HL-60 (cell line): Measurements from ENCODE around the gene MYOM3.

Source experiments
- DNase-seq, 2 experiments: peaks; one replicate each; pipeline ENCODE4 v3.0.0-alpha.2; 2010 to 2020; ENCODE audit warnings: low read depth in 1 of 2, low spot score in 1 of 2
- H3K27ac ChIP-seq: fragments of 250-450 bp; sonication (Bioruptor Pico); replicated peaks from 2 replicates; pipeline ENCODE4 v1.5.1; 2020; ENCODE audit warnings: mild to moderate bottlenecking, moderate library complexity
- H3K27me3 ChIP-seq: fragments of 250-450 bp; sonication (Bioruptor Pico); 2 replicates; pipeline ENCODE4 v1.5.1; 2021; ENCODE audit warnings: mild to moderate bottlenecking, moderate library complexity; ENCODE audit not compliant: insufficient read depth, poor library complexity, severe bottlenecking
- H3K4me3 ChIP-seq: replicated peaks from 2 replicates; pipeline ENCODE4 v1.5.1; 2011; ENCODE audit warnings: mild to moderate bottlenecking, control low read depth, low read length; ENCODE audit not compliant: insufficient read depth
- CTCF ChIP-seq: IDR thresholded peaks from one replicate; pipeline ENCODE4 v1.5.1; 2011; ENCODE audit warnings: low read length, control low read depth, inconsistent platforms; ENCODE audit not compliant: insufficient read depth
- GABPA ChIP-seq: IDR thresholded peaks from 2 replicates; pipeline ENCODE4 v1.6.1; 2012; ENCODE audit warnings: low read depth
- POLR2AphosphoS5 ChIP-seq: IDR thresholded peaks from 2 replicates; pipeline ENCODE4 v1.6.1; 2012; ENCODE audit warnings: low read depth
- REST ChIP-seq: IDR thresholded peaks from 2 replicates; pipeline ENCODE4 v1.6.1; 2012; ENCODE audit warnings: low read depth; ENCODE audit not compliant: insufficient replicate concordance
- SPI1 ChIP-seq: IDR thresholded peaks from 2 replicates; pipeline ENCODE4 v1.6.1; 2012; ENCODE audit warnings: low read depth, mild to moderate bottlenecking, borderline replicate concordance

MYOM3 gene

GRCh38 chr1:24107462-24108138 lies 4.3 kb downstream of the MYOM3 start:
- no peak overlapping the region for H3K4me3 ChIP-seq
- no peaks in the 10 kb centered on the region for H3K27me3 ChIP-seq
- no peak overlapping the region for H3K27ac ChIP-seq
- DNase-seq = no peak
- no peak for TF ChIP-seq CTCF
- no peak for TF ChIP-seq POLR2AphosphoS5
- no peak for TF ChIP-seq SPI1
- no peak for TF ChIP-seq GABPA
- TF ChIP-seq REST = no peak

GRCh38 chr1:24105368-24106160 lies 6.4 kb downstream of the MYOM3 start:
- no peak overlapping the region for H3K27ac ChIP-seq
- H3K4me3 ChIP-seq = no peak overlapping the region
- no peak for TF ChIP-seq REST
- no peak for TF ChIP-seq SPI1
- no peak for TF ChIP-seq GABPA
- no peak for TF ChIP-seq CTCF
- TF ChIP-seq POLR2AphosphoS5 = no peak
- no peak for DNase-seq
- no peaks in the 10 kb centered on the region for H3K27me3 ChIP-seq

GRCh38 chr1:24104854-24105253 lies 7.1 kb downstream of the MYOM3 start:
- Histone ChIP-seq H3K27ac (no peak overlapping the region), H3K4me3 (no peak overlapping the region), H3K27me3 (no peaks in the 10 kb centered on the region)
- TF ChIP-seq SPI1 = no peak
- TF ChIP-seq POLR2AphosphoS5 = no peak
- no peak for TF ChIP-seq GABPA
- no peak for TF ChIP-seq CTCF
- no peak for TF ChIP-seq REST
- no peak for DNase-seq
